Measurements from ENCODE around the gene RTN1. TPM values are rescaled to one million over a fixed set of nuclear protein-coding genes. Genes with fewer than 3 reads are reported as not detected.

RTN1 gene
- total and polyA plus RNA-seq, 3 donors from 2014 or later: 8.2 to 11.1 (median 10.9) TPM

GRCh38 chr14:59755409-59756135 is 115.0 kb downstream of the RTN1 start:
- Histone ChIP-seq H3K27ac (no peak overlapping the region), H3K36me3 (ENCODE audit: low read depth, missing control alignments) (no peaks in the 10 kb centered on the region), H3K9me3 (no peaks in the 10 kb centered on the region), H3K4me1 (no peaks in the 10 kb centered on the region), H3K27me3 (no peaks in the 10 kb centered on the region), H3K4me3 (no peak overlapping the region)
- 63 to 88% methylated on average over 1 of the region's 1 CpG for WGBS, 2 donors
- no peak for DNase-seq
- TF ChIP-seq CTCF (IDR thresholded peaks at IDR 0.05) (no peak), POLR2A (IDR thresholded peaks at IDR 0.05) (no peak)
- intact Hi-C loops (cut with DNase I; ENCODE audit: low total_unique reads): no loop called here

GRCh38 chr14:59754256-59754655 is 116.3 kb downstream of the RTN1 start:
- H3K36me3 ChIP-seq (ENCODE audit: low read depth, missing control alignments): no peaks in the 10 kb centered on the region
- H3K27me3 ChIP-seq: no peaks in the 10 kb centered on the region
- H3K27ac ChIP-seq: no peak overlapping the region
- no peaks in the 10 kb centered on the region for H3K4me1 ChIP-seq
- 82 to 84% methylated on average over 4 of the region's 4 CpGs for WGBS, 2 donors
- TF ChIP-seq POLR2A (IDR thresholded peaks at IDR 0.05): no peak
- no peak for TF ChIP-seq CTCF (IDR thresholded peaks at IDR 0.05)
- H3K9me3 ChIP-seq: no peaks in the 10 kb centered on the region
- no peak for DNase-seq
- intact Hi-C loops (cut with DNase I; ENCODE audit: low total_unique reads): no loop called here
- H3K4me3 ChIP-seq: no peak overlapping the region

GRCh38 chr14:59753512-59753911 is 117.1 kb downstream of the RTN1 start:
- H3K4me1 ChIP-seq: no peaks in the 10 kb centered on the region
- TF ChIP-seq CTCF (IDR thresholded peaks at IDR 0.05): no peak
- no peak for TF ChIP-seq POLR2A (IDR thresholded peaks at IDR 0.05)
- no peaks in the 10 kb centered on the region for H3K27me3 ChIP-seq
- no peak overlapping the region for H3K27ac ChIP-seq
- no peaks in the 10 kb centered on the region for H3K36me3 ChIP-seq (ENCODE audit: low read depth, missing control alignments)
- H3K4me3 ChIP-seq: no peak overlapping the region
- no peaks in the 10 kb centered on the region for H3K9me3 ChIP-seq
- no peak for DNase-seq
- intact Hi-C loops (cut with DNase I; ENCODE audit: low total_unique reads): no loop called here

- DNase-seq: no peak
- H3K36me3 ChIP-seq (ENCODE audit: low read depth, missing control alignments): no peaks in the 10 kb centered on the region
- TF ChIP-seq CTCF (IDR thresholded peaks at IDR 0.05) (no peak), POLR2A (IDR thresholded peaks at IDR 0.05) (no peak)
- no peak overlapping the region for H3K27ac ChIP-seq
- H3K27me3 ChIP-seq: no peaks in the 10 kb centered on the region
- WGBS, 2 donors: 92 to 93% methylated on average over 3 of the region's 3 CpGs
- H3K4me3 ChIP-seq: no peak overlapping the region
- intact Hi-C loops (cut with DNase I; ENCODE audit: low total_unique reads): no loop called here
- no peaks in the 10 kb centered on the region for H3K4me1 ChIP-seq
- no peaks in the 10 kb centered on the region for H3K9me3 ChIP-seq
These were observed 119.0 kb downstream of the RTN1 start for GRCh38 chr14:59751578-59751977.

GRCh38 chr14:59739794-59740193 is 130.8 kb downstream of the RTN1 start:
- no peak overlapping the region for H3K4me3 ChIP-seq
- 64 to 75% methylated on average over 3 of the region's 3 CpGs for WGBS, 2 donors
- intact Hi-C loops (cut with DNase I; ENCODE audit: low total_unique reads): no loop called here
- H3K9me3 ChIP-seq: no peaks in the 10 kb centered on the region
- TF ChIP-seq POLR2A (IDR thresholded peaks at IDR 0.05): no peak
- no peak for TF ChIP-seq CTCF (IDR thresholded peaks at IDR 0.05)
- no peaks in the 10 kb centered on the region for H3K27me3 ChIP-seq
- no peaks in the 10 kb centered on the region for H3K36me3 ChIP-seq (ENCODE audit: low read depth, missing control alignments)
- no peak for DNase-seq
- H3K4me1 ChIP-seq: no peaks in the 10 kb centered on the region
- no peak overlapping the region for H3K27ac ChIP-seq
